GM23338 (cell line): ENCODE data around the gene SLC19A1. TPM values are rescaled to one million over a fixed set of nuclear protein-coding genes. Genes with fewer than 3 reads are reported as not detected.

Experiments
- ATAC-seq: fragments of 200-7000 bp; cut with Tn5 transposase; 3 replicates; pipeline ENCODE4 v1.9.1; 2020
- DNase-seq: peaks from one replicate; pipeline ENCODE4 v3.0.0-alpha.2; 2015; ENCODE audit warnings: low spot score
- H2AFZ ChIP-seq: fragments of 200-600 bp; sonication (generic); 2 replicates; pipeline ENCODE4 v1.8.0; 2016; ENCODE audit warnings: antibody characterized with exemption, mild to moderate bottlenecking, moderate library complexity
- H3F3A ChIP-seq: fragments of 200-600 bp; sonication (generic); replicated peaks from 2 replicates; pipeline ENCODE4 v1.8.0; 2017; ENCODE audit warnings: antibody characterized with exemption, mixed run types, low read depth
- H3K27ac ChIP-seq: fragments of 200-600 bp; sonication (generic); 2 replicates; pipeline ENCODE4 v1.6.1; 2016; ENCODE audit warnings: low read depth
- H3K27me3 ChIP-seq: fragments of 200-600 bp; sonication (generic); 2 replicates; pipeline ENCODE4 v1.8.0; 2016; ENCODE audit warnings: mild to moderate bottlenecking, mixed run types, moderate library complexity; ENCODE audit not compliant: insufficient read depth
- H3K36me3 ChIP-seq: fragments of 200-600 bp; sonication (generic); 2 replicates; pipeline ENCODE4 v1.8.0; 2016; ENCODE audit warnings: mild to moderate bottlenecking; ENCODE audit not compliant: insufficient read depth
- H3K4me1 ChIP-seq: fragments of 200-600 bp; sonication (generic); 2 replicates; pipeline ENCODE4 v1.8.0; 2016; ENCODE audit warnings: mild to moderate bottlenecking, moderate library complexity; ENCODE audit not compliant: insufficient read depth
- H3K4me2 ChIP-seq: fragments of 200-600 bp; sonication (generic); 2 replicates; pipeline ENCODE4 v1.7.1; 2017; ENCODE audit warnings: mixed run types
- H3K4me3 ChIP-seq: fragments of 200-600 bp; sonication (generic); 2 replicates; pipeline ENCODE4 v1.6.1; 2016; ENCODE audit warnings: mixed run types
- H3K79me2 ChIP-seq: fragments of 200-600 bp; sonication (generic); replicated peaks from 2 replicates; pipeline ENCODE4 v1.8.0; 2017; ENCODE audit warnings: mild to moderate bottlenecking; ENCODE audit not compliant: insufficient read depth
- H3K9me2 ChIP-seq: fragments of 200-600 bp; sonication (generic); 2 replicates; pipeline ENCODE4 v1.8.0; 2017; ENCODE audit not compliant: insufficient read depth
- H4K20me1 ChIP-seq: fragments of 200-600 bp; sonication (generic); replicated peaks from 2 replicates; pipeline ENCODE4 v1.8.0; 2017; ENCODE audit warnings: mild to moderate bottlenecking; ENCODE audit not compliant: insufficient read depth
- H3K27ac Mint-ChIP-seq: 2 replicates; pipeline ENCODE4 v1.8.0; 2020; ENCODE audit warnings: inconsistent platforms, mild to moderate bottlenecking, moderate library complexity, mixed read lengths
- H3K27me3 Mint-ChIP-seq: 3 replicates; pipeline ENCODE4 v1.8.0; 2022; ENCODE audit warnings: low read depth, mild to moderate bottlenecking, moderate library complexity, mixed read lengths, inconsistent platforms; ENCODE audit not compliant: insufficient read depth, poor library complexity
- H3K36me3 Mint-ChIP-seq: 3 replicates; pipeline ENCODE4 v1.8.0; 2021; ENCODE audit warnings: low read depth, mild to moderate bottlenecking, inconsistent platforms, moderate library complexity, mixed read lengths
- H3K4me1 Mint-ChIP-seq: 3 replicates; pipeline ENCODE4 v1.8.0; 2020; ENCODE audit warnings: mild to moderate bottlenecking, inconsistent platforms, mixed read lengths
- H3K4me3 Mint-ChIP-seq: 3 replicates; pipeline ENCODE4 v1.8.0; 2021; ENCODE audit warnings: moderate library complexity, mild to moderate bottlenecking, inconsistent platforms, mixed read lengths
- H3K9me3 Mint-ChIP-seq: 3 replicates; pipeline ENCODE4 v1.8.0; 2020; ENCODE audit warnings: moderate library complexity, mild to moderate bottlenecking, inconsistent platforms, mixed read lengths
- CREB1 ChIP-seq: fragments of 250-450 bp; sonication (Bioruptor Pico); IDR thresholded peaks from 2 replicates; pipeline ENCODE4 v1.5.0; 2020; ENCODE audit warnings: low read depth, mild to moderate bottlenecking, moderate library complexity
- EZH2phosphoT487 ChIP-seq: fragments of 200-600 bp; sonication (generic); IDR thresholded peaks from one replicate; pipeline ENCODE4 v1.8.1; 2018; ENCODE audit warnings: antibody characterized with exemption; ENCODE audit not compliant: unreplicated experiment
- JUNB ChIP-seq: IDR thresholded peaks from one replicate; pipeline ENCODE4 v1.6.1; 2016; ENCODE audit warnings: antibody characterized with exemption; ENCODE audit not compliant: unreplicated experiment
- NANOG ChIP-seq: IDR thresholded peaks from 2 replicates; pipeline ENCODE4 v1.6.1; 2016; ENCODE audit warnings: antibody characterized with exemption, borderline replicate concordance
- STAT1 ChIP-seq: IDR thresholded peaks from one replicate; pipeline ENCODE4 v1.6.1; 2016; ENCODE audit warnings: antibody characterized with exemption; ENCODE audit not compliant: unreplicated experiment
- ZNF114 ChIP-seq: fragments of 250-450 bp; sonication (Bioruptor Pico); IDR thresholded peaks from 2 replicates; pipeline ENCODE4 v1.5.0; 2020; ENCODE audit warnings: mild to moderate bottlenecking, moderate library complexity
- polyA plus RNA-seq: library from polyadenylated mRNA; unstranded; fragments of >200 nt; fragmentation: Nextera tagmentation; extraction: Ambion mirVana; gene quantifications from 2 replicates; pipeline ENCODE4 v1.2.1, GENCODE V29; 2016
- total RNA-seq: library from RNA; depleted of rRNA; stranded (reverse); fragments of >200 nt; shearing (Covaris generic); gene quantifications from 2 replicates; pipeline ENCODE4 v1.2.3, GENCODE V29; 2014
- TF ChIP-seq, protein P1 (sequence below): IDR thresholded peaks from 2 replicates; pipeline ENCODE4 v1.6.1; 2016; ENCODE audit warnings: antibody characterized with exemption
- TF ChIP-seq, protein P2 (sequence below), 2 experiments: fragments of 200-600 bp in 1 of 2; sonication (generic) in 1 of 2; conservative IDR thresholded peaks; 2 replicates each; pipeline versions ENCODE4 v1.5.1 to v1.6.1; 2016 to 2017; ENCODE audit warnings: antibody characterized with exemption in 2 of 2, low read depth in 2 of 2, mild to moderate bottlenecking in 2 of 2, moderate library complexity in 1 of 2
- TF ChIP-seq, protein P3 (sequence below): IDR thresholded peaks from one replicate; pipeline ENCODE4 v1.6.1; 2018; ENCODE audit warnings: antibody characterized with exemption; ENCODE audit not compliant: unreplicated experiment
- TF ChIP-seq, protein P4 (sequence below): fragments of 250-450 bp; sonication (Bioruptor Pico); IDR thresholded peaks from 2 replicates; pipeline ENCODE4 v1.5.0; 2020; ENCODE audit warnings: mild to moderate bottlenecking, moderate library complexity

The SLC19A1 gene
- total and polyA plus RNA-seq, 2 experiments from 2014 or later: 31.2 to 33.0 TPM

DNA sequence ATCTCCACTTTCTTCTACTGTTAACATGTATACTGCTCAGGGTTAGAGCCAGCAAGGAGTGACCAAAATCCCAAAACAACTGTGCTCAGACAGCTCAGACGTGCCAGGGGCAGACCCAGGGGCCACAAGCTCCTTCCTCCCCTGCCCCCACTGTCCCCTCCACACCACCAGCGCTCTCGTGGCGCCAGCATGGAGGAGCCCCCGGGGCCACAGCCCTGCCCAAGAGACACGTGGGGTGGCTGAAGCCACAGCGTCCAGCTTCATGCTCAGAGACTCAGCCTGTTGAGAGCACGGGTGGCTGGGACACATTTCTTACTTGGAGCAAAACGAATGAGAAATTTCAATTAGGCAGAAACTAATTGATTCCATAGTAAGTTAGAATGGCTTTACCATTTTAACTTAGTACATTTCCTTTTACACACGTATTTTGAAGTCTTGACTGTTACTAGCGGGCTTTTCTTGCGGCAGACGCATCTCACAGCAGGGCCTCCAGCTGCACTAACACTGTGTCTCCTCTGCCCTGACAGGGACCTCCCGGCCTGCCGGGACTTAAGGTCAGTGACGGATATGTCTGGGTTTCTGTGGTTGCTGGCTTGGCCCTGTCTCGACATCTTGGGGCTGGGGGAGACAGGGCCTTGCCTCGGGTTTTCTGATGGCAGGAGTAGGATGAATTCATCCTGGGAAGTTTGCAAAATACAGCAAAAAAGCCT lies 54.2 kb downstream of the SLC19A1 start (continued):
- TF ChIP-seq, protein P1, sequence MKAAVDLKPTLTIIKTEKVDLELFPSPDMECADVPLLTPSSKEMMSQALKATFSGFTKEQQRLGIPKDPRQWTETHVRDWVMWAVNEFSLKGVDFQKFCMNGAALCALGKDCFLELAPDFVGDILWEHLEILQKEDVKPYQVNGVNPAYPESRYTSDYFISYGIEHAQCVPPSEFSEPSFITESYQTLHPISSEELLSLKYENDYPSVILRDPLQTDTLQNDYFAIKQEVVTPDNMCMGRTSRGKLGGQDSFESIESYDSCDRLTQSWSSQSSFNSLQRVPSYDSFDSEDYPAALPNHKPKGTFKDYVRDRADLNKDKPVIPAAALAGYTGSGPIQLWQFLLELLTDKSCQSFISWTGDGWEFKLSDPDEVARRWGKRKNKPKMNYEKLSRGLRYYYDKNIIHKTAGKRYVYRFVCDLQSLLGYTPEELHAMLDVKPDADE: no peak
- TF ChIP-seq ZNF114 (CRISPR knock-in tag): no peak
- TF ChIP-seq NANOG: no peak

DNA sequence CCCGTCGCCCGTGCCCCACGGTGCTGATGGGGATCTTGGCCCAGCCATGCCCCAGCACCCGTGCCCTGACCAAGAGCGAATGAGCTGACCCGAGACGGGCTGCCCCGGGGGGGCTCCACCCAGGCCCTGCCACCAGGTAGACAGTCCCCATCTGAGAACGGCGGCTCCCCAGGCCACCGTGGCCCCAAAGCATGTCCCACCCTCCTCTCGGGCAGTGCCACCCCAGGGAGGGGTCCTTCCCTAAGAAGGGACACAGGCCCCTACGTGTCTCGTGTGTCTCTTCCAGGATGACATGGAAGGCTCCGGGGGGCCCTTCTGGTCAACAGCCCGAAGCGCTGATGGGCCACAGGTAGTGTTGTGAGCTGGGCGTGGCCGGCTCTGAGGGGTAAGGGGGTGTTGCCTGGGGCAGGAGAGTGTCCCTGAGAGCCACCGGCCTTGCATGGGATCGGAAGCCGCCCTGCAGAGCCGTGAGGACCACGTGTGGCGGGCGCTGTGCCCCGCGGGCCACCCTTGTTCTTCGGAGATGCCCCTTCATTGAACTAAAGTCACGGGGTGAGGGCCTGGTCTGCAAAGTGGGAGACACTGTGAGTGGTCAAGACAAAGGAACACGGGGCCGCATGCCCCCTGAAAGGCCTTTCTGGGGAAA lies 55.0 kb downstream of the SLC19A1 start:
- Mint-ChIP-seq H3K9me3 (no peaks in the 10 kb centered on the region), H3K36me3 (peaks cover 48% of the 10 kb centered on the region), H3K4me1 (peaks cover 21% of the 10 kb centered on the region), H3K27ac (no peak overlapping the region), H3K4me3 (no peak overlapping the region), H3K27me3 (peaks cover 6% of the 10 kb centered on the region)
- H3K36me3 ChIP-seq: no peaks in the 10 kb centered on the region; the same call in 1 of the 2 replicates
- no peak overlapping the region for H3K4me3 ChIP-seq
- H3K27ac ChIP-seq: no peak overlapping the region
- H3K79me2 ChIP-seq: no peaks in the 10 kb centered on the region
- DNase-seq: no peak
- H3K27me3 ChIP-seq: no peaks in the 10 kb centered on the region
- H3K4me1 ChIP-seq: peaks cover 10% of the 10 kb centered on the region
- no peak overlapping the region for H2AFZ ChIP-seq
- ATAC-seq: no peak
- no peaks in the 10 kb centered on the region for H3K9me2 ChIP-seq
- H3F3A ChIP-seq: peaks cover 7% of the 10 kb centered on the region
- H4K20me1 ChIP-seq: no peaks in the 10 kb centered on the region; the same call in none of the 2 replicates
- H3K4me2 ChIP-seq: no peak overlapping the region
- no peak for TF ChIP-seq STAT1
- no peak for TF ChIP-seq EZH2phosphoT487
- no peak for TF ChIP-seq ZNF114 (CRISPR knock-in tag)
- TF ChIP-seq, protein P2, sequence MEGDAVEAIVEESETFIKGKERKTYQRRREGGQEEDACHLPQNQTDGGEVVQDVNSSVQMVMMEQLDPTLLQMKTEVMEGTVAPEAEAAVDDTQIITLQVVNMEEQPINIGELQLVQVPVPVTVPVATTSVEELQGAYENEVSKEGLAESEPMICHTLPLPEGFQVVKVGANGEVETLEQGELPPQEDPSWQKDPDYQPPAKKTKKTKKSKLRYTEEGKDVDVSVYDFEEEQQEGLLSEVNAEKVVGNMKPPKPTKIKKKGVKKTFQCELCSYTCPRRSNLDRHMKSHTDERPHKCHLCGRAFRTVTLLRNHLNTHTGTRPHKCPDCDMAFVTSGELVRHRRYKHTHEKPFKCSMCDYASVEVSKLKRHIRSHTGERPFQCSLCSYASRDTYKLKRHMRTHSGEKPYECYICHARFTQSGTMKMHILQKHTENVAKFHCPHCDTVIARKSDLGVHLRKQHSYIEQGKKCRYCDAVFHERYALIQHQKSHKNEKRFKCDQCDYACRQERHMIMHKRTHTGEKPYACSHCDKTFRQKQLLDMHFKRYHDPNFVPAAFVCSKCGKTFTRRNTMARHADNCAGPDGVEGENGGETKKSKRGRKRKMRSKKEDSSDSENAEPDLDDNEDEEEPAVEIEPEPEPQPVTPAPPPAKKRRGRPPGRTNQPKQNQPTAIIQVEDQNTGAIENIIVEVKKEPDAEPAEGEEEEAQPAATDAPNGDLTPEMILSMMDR (conservative IDR thresholded peaks at IDR 0.05; ENCODE audit: low read depth in 2 of 2): no peak
- TF ChIP-seq, protein P3, sequence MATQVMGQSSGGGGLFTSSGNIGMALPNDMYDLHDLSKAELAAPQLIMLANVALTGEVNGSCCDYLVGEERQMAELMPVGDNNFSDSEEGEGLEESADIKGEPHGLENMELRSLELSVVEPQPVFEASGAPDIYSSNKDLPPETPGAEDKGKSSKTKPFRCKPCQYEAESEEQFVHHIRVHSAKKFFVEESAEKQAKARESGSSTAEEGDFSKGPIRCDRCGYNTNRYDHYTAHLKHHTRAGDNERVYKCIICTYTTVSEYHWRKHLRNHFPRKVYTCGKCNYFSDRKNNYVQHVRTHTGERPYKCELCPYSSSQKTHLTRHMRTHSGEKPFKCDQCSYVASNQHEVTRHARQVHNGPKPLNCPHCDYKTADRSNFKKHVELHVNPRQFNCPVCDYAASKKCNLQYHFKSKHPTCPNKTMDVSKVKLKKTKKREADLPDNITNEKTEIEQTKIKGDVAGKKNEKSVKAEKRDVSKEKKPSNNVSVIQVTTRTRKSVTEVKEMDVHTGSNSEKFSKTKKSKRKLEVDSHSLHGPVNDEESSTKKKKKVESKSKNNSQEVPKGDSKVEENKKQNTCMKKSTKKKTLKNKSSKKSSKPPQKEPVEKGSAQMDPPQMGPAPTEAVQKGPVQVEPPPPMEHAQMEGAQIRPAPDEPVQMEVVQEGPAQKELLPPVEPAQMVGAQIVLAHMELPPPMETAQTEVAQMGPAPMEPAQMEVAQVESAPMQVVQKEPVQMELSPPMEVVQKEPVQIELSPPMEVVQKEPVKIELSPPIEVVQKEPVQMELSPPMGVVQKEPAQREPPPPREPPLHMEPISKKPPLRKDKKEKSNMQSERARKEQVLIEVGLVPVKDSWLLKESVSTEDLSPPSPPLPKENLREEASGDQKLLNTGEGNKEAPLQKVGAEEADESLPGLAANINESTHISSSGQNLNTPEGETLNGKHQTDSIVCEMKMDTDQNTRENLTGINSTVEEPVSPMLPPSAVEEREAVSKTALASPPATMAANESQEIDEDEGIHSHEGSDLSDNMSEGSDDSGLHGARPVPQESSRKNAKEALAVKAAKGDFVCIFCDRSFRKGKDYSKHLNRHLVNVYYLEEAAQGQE: no peak
- TF ChIP-seq, protein P4, sequence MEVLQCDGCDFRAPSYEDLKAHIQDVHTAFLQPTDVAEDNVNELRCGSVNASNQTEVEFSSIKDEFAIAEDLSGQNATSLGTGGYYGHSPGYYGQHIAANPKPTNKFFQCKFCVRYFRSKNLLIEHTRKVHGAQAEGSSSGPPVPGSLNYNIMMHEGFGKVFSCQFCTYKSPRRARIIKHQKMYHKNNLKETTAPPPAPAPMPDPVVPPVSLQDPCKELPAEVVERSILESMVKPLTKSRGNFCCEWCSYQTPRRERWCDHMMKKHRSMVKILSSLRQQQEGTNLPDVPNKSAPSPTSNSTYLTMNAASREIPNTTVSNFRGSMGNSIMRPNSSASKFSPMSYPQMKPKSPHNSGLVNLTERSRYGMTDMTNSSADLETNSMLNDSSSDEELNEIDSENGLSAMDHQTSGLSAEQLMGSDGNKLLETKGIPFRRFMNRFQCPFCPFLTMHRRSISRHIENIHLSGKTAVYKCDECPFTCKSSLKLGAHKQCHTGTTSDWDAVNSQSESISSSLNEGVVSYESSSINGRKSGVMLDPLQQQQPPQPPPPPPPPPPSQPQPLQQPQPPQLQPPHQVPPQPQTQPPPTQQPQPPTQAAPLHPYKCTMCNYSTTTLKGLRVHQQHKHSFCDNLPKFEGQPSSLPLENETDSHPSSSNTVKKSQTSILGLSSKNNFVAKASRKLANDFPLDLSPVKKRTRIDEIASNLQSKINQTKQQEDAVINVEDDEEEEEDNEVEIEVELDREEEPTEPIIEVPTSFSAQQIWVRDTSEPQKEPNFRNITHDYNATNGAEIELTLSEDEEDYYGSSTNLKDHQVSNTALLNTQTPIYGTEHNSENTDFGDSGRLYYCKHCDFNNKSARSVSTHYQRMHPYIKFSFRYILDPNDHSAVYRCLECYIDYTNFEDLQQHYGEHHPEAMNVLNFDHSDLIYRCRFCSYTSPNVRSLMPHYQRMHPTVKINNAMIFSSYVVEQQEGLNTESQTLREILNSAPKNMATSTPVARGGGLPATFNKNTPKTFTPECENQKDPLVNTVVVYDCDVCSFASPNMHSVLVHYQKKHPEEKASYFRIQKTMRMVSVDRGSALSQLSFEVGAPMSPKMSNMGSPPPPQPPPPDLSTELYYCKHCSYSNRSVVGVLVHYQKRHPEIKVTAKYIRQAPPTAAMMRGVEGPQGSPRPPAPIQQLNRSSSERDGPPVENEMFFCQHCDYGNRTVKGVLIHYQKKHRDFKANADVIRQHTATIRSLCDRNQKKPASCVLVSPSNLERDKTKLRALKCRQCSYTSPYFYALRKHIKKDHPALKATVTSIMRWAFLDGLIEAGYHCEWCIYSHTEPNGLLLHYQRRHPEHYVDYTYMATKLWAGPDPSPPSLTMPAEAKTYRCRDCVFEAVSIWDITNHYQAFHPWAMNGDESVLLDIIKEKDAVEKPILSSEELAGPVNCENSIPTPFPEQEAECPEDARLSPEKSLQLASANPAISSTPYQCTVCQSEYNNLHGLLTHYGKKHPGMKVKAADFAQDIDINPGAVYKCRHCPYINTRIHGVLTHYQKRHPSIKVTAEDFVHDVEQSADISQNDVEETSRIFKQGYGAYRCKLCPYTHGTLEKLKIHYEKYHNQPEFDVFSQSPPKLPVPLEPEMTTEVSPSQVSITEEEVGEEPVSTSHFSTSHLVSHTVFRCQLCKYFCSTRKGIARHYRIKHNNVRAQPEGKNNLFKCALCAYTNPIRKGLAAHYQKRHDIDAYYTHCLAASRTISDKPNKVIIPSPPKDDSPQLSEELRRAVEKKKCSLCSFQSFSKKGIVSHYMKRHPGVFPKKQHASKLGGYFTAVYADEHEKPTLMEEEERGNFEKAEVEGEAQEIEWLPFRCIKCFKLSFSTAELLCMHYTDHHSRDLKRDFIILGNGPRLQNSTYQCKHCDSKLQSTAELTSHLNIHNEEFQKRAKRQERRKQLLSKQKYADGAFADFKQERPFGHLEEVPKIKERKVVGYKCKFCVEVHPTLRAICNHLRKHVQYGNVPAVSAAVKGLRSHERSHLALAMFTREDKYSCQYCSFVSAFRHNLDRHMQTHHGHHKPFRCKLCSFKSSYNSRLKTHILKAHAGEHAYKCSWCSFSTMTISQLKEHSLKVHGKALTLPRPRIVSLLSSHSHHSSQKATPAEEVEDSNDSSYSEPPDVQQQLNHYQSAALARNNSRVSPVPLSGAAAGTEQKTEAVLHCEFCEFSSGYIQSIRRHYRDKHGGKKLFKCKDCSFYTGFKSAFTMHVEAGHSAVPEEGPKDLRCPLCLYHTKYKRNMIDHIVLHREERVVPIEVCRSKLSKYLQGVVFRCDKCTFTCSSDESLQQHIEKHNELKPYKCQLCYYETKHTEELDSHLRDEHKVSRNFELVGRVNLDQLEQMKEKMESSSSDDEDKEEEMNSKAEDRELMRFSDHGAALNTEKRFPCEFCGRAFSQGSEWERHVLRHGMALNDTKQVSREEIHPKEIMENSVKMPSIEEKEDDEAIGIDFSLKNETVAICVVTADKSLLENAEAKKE (CRISPR knock-in tag): no peak
- no peak for TF ChIP-seq CREB1 (CRISPR knock-in tag)
- TF ChIP-seq JUNB: no peak
- TF ChIP-seq NANOG: no peak
